Esophagus muscularis mucosa (tissue), 4 donors: Measurements from ENCODE around the gene VGF. TPM values are rescaled to one million over a fixed set of nuclear protein-coding genes. Genes with fewer than 3 reads are reported as not detected.

Source experiments
- DNase-seq: peaks from one replicate; pipeline ENCODE4 v3.0.0-alpha.2; 2017; ENCODE audit errors: extremely low spot score
- H3K27ac ChIP-seq, 4 donors: fragments of 200-600 bp; sonication (generic); replicated peaks in 1 of 4; 1 replicate in 3 of 4; 2 replicates in 1 of 4; pipeline ENCODE4 v1.5.1; 2016 to 2019; ENCODE audit warnings: mild to moderate bottlenecking in 1 of 4
- H3K27me3 ChIP-seq, 4 donors: fragments of 200-600 bp; sonication (generic); one replicate each; pipeline versions ENCODE4 v1.5.1 to v1.6.0; 2016 to 2019
- H3K36me3 ChIP-seq, 4 donors: fragments of 200-600 bp; sonication (generic); one replicate each; pipeline ENCODE4 v1.5.1; 2016 to 2019
- H3K4me1 ChIP-seq, 4 donors: fragments of 200-600 bp; sonication (generic); one replicate each; pipeline ENCODE4 v1.5.1; 2016 to 2019
- H3K4me3 ChIP-seq, 4 donors: fragments of 200-600 bp; sonication (generic); 1 replicate in 2 of 4; 2 replicates in 2 of 4; pipeline ENCODE4 v1.5.1; 2016 to 2019; ENCODE audit warnings: mild to moderate bottlenecking in 4 of 4, moderate library complexity in 1 of 4
- H3K9me3 ChIP-seq, 4 donors: fragments of 200-600 bp; sonication (generic); 1 replicate in 3 of 4; 2 replicates in 1 of 4; pipeline ENCODE4 v1.5.1; 2016 to 2019
- CTCF ChIP-seq, 3 experiments: fragments of 200-600 bp in 2 of 3; fragments of 450-650 bp in 1 of 3; sonication (generic) in 2 of 3; IDR thresholded peaks; one replicate each; pipeline ENCODE4 v1.5.1; 2017 to 2019; ENCODE audit warnings: antibody characterized with exemption in 3 of 3, mild to moderate bottlenecking in 2 of 3, moderate library complexity in 1 of 3
- EP300 ChIP-seq: sonication (generic); formaldehyde crosslinking; IDR thresholded peaks from one replicate; pipeline ENCODE4 v1.6.1; 2017; ENCODE audit warnings: antibody characterized with exemption
- POLR2A ChIP-seq: fragments of 450-650 bp; IDR thresholded peaks from one replicate; pipeline ENCODE4 v1.6.1; 2017; ENCODE audit warnings: antibody characterized with exemption, moderate library complexity, mild to moderate bottlenecking, low read depth
- POLR2AphosphoS5 ChIP-seq, 2 donors: sonication (generic); formaldehyde crosslinking; IDR thresholded peaks; one replicate each; pipeline ENCODE4 v1.6.1; 2017; ENCODE audit warnings: antibody characterized with exemption in 2 of 2
- WGBS: methylation state at CpG from one replicate; pipeline ENCODE4 v1.1.5; 2018; 5-methylcytosine and 5-hydroxymethylcytosine counted together
- intact Hi-C: fragments of 100-400 bp; cut with DNase I; formaldehyde crosslinking; loops from one replicate; pipeline ENCODE4 v1.15.1; 2023
- total RNA-seq, 4 donors: library from RNA; depleted of rRNA; stranded (reverse); fragments of >200 nt; gene quantifications; one replicate each; pipeline versions ENCODE4 v1.1.0 to v1.2.1, GENCODE V29; 2016

Gene VGF
- total RNA-seq, 4 donors from 2014 or later = 0.23 to 0.33 (median 0.26) TPM; not detected in 1

GRCh38 chr7:101163279-101164070, 1.9 kb downstream of the VGF start:
- Histone ChIP-seq H3K4me1 (peaks cover 40 to 44% (median 42%) of the 10 kb centered on the region in 4 donors), H3K27ac (no peak overlapping the region), H3K4me3 (peak overlapping the region; percentile 41 to 55 (median 45)), H3K27me3 (peaks cover 17 to 100% (median 70%) of the 10 kb centered on the region in 4 donors), H3K9me3 (no peaks in the 10 kb centered on the region), H3K36me3 (peaks cover 20 to 35% (median 27%) of the 10 kb centered on the region in 4 donors)
- intact Hi-C loops = no loop called here
- 2% methylated on average over 38 of the region's 92 CpGs for WGBS
- DNase-seq = no peak
- TF ChIP-seq CTCF (IDR thresholded peaks at IDR 0.05) (no peak), POLR2AphosphoS5 (IDR thresholded peaks at IDR 0.05) (no peak), POLR2A (no peak), EP300 (no peak)

DNA sequence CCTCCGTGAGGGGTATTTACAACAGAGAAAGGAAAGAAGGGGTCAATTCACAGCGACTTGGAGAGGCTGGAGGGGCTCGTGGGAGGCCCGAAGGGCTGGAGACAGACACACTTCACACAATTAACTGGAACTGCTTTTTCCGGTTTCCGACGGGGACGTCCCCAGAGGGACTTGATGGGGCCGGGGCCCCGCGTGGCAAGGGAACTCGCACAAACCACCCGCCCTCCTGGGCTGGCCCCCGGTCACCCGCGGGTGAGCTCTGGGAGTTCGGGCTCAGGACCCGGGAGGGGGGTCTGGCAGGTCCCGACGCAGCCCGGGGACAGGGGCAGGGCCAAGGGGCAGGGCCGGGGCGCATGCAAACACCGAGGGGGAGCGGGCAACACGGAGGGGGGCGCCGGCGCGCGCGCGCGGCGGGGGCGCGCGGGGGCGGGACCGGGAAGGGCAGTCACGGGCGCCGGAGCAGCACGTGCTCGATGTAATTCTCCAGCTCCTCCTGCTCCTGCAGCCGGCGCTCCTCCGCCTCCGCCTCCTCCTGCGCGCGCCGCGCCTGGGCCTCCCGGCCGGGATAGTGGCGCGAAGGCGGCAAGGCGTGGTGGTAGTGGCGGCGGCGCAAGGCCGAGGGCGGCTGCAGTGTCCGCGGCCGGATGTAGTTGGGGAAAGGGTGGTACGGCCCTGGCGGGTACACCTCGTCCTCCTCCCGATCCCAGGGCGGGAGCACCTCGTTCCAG, 2.7 kb downstream of the VGF start:
- H3K4me1 ChIP-seq = peaks cover 40 to 44% (median 42%) of the 10 kb centered on the region in 4 donors
- TF ChIP-seq POLR2A (no peak), EP300 (no peak), CTCF (IDR thresholded peaks at IDR 0.05) (no peak), POLR2AphosphoS5 (IDR thresholded peaks at IDR 0.05) (no peak)
- peak overlapping the region; percentile 41 to 55 (median 45) for H3K4me3 ChIP-seq
- intact Hi-C loops = no loop called here
- H3K27ac ChIP-seq = no peak overlapping the region
- DNase-seq = no peak
- whole genome bisulfite sequencing = 25% methylated on average over 8 of the region's 74 CpGs
- H3K27me3 ChIP-seq = peaks cover 17 to 96% (median 62%) of the 10 kb centered on the region in 4 donors
- H3K36me3 ChIP-seq = peaks cover 25 to 42% (median 33%) of the 10 kb centered on the region in 4 donors
- no peaks in the 10 kb centered on the region for H3K9me3 ChIP-seq

DNA sequence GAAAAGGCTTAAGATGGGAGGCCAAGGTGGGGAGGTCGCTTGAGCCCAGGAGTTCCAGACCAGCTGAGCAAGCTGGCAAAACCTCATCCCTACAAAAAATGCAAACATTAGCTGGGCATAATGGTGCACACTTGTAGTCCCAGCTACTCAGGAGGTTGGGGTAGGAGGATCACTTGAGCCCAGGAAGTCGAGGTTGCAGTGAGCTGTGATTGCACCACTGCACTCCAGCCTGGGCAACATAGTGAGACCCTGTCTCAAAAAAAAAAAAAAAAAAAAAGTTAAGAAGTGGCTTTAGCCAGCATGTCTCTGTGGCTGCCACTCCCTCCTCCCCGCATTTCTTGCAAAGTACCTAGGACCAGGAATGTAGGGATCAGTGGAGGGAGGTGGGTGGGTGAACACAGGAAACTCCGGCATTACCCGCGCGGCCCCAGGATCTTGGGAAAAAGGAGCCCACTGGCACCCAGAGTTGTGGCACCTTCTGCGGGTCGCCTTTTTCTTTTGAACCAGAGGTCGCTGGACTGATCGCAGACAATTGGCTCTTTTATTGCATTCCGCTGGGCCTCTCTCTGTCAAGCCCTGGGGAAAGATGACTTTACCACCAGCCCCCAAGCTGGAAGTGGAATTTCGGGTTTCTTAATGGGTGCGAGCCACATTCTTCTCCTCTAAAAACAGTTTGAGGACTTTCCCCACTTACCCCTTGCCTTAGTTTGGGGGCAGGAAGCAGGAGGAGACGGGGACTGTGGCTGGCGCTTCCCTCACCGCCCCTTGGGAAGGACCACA, 3.5 kb downstream of the VGF start:
- H3K4me3 ChIP-seq = peak overlapping the region in 1 of 4 donors; percentile 47
- intact Hi-C loops = no loop called here
- no peak overlapping the region for H3K27ac ChIP-seq
- peaks cover 17 to 88% (median 54%) of the 10 kb centered on the region in 4 donors for H3K27me3 ChIP-seq
- no peak for DNase-seq
- 83% methylated on average over 17 of the region's 17 CpGs for WGBS
- no peaks in the 10 kb centered on the region for H3K9me3 ChIP-seq
- TF ChIP-seq POLR2AphosphoS5 (IDR thresholded peaks at IDR 0.05) = no peak
- TF ChIP-seq POLR2A = no peak
- TF ChIP-seq CTCF (IDR thresholded peaks at IDR 0.05) = no peak
- no peak for TF ChIP-seq EP300
- H3K36me3 ChIP-seq = peaks cover 25 to 51% (median 41%) of the 10 kb centered on the region in 4 donors
- H3K4me1 ChIP-seq = peaks cover 40 to 44% (median 42%) of the 10 kb centered on the region in 4 donors

DNA sequence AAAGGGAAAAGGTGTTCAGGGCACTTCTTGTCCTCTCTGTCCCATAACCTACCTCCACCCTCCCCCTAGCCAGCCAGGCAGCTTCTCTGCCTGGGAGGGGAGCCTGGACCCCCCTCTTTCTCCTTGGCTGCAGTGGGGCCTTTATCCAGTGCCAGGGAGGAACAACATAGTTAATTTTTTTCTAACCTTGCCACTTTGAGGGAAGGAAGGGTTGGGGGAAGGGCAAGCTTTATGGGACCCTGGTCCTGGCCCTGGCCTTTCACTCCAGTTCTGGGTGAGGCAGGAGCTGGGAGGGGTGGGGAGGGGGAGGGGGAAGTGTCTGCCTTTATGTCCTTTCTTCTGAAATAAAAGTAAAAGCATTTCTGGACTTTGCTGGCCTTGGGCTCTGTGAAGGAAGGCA, 4.5 kb downstream of the VGF start:
- Histone ChIP-seq H3K9me3 (no peaks in the 10 kb centered on the region), H3K27me3 (peaks cover 12 to 78% (median 44%) of the 10 kb centered on the region in 4 donors), H3K4me1 (peaks cover 35 to 42% (median 38%) of the 10 kb centered on the region in 4 donors), H3K36me3 (peaks cover 25 to 53% (median 41%) of the 10 kb centered on the region in 4 donors), H3K27ac (no peak overlapping the region), H3K4me3 (no peak overlapping the region)
- intact Hi-C loops = no loop called here
- TF ChIP-seq POLR2A (no peak), CTCF (IDR thresholded peaks at IDR 0.05) (no peak), POLR2AphosphoS5 (IDR thresholded peaks at IDR 0.05) (no peak), EP300 (no peak)
- DNase-seq = no peak
